NCI-H146 treated with DMSO at 0.1 percent for 48 hours (cell line): ENCODE data around the gene SEMA4D.

Source experiments
- DNase-seq: peaks from one replicate; lab custom pipeline; 2025; ENCODE audit not compliant: unreplicated experiment; lab: John Stamatoyannopoulos, UW

The SEMA4D gene

DNA sequence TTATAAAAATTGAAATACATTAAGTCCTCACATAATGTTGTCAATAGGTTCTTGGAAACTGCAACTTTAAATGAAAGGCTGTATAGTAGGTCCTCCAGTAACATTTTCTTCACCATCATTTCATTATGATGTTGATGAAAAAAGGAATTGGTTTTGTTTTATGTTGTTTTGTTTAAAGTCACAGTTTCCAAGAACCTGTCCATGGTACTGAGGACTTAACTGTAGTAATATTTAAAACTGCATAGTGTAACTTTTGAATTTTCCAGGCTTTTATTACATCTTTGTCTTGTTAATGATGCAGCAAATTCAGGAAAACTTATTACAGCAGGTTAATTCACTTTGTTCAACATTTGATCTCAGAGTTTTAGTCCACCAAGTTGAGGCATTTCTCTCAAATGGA, 168.0 kb downstream of the SEMA4D start:
- no peak for DNase-seq

DNA sequence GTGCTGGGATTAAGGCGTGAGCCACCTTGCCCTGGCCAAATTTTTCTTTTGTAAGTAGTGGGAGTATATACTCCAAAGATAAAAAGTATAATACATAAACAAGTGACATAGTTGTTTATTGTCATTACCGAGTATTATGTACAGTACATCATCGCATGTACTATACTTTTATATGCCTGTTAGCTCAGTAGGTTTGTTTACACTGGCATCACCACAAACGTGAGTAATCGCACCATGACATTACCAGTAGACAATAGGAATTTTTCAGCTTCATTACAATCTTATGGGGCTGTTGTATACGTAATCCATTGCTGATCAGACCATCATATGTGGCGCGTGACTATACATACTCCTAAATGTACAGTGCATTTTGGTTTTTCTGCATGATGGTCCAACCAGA, 169.8 kb downstream of the SEMA4D start:
- DNase-seq = no peak

DNA sequence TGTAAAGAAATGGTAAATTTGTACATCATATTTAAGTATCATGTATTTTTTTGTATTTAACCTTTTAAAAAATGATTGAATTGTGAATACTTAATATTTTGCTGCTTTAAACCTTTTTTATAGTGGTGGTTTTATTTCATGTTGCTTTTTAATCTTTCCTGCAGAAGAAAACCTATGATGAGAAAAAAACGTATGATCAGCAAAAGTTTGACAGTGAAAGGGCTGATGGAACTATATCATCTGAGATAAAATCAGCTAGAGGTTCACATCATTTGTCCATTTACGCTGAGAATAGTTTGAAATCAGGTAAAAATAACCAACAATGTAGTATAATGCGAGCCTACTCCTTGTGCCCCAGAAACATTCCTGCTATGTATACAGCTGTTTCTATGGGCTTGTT, 172.2 kb downstream of the SEMA4D start:
- DNase-seq = no peak

DNA sequence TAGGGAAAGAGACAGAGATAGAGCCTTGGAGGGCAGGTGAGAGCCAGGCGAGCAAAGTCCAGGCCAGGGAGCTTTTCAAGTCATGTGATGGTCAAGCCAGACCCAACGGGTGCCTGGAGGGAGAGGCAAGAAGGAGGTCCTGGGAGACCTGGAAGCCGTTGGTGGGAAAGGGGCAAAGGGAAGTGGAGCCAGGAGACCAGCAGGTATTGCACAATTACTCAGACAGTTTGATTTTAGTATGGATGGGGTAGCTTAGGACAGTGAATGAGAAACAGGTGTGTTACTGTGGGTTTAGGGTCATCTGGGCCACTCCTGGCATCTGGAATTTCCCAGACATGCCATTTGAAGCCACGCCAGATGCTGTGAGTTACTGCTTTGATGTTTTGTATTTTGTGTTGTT, 174.5 kb downstream of the SEMA4D start:
- DNase-seq = no peak

- DNase-seq = no peak
Measured at GRCh38 chr9:89319015-89319905, 178.7 kb downstream of the SEMA4D start.

DNA sequence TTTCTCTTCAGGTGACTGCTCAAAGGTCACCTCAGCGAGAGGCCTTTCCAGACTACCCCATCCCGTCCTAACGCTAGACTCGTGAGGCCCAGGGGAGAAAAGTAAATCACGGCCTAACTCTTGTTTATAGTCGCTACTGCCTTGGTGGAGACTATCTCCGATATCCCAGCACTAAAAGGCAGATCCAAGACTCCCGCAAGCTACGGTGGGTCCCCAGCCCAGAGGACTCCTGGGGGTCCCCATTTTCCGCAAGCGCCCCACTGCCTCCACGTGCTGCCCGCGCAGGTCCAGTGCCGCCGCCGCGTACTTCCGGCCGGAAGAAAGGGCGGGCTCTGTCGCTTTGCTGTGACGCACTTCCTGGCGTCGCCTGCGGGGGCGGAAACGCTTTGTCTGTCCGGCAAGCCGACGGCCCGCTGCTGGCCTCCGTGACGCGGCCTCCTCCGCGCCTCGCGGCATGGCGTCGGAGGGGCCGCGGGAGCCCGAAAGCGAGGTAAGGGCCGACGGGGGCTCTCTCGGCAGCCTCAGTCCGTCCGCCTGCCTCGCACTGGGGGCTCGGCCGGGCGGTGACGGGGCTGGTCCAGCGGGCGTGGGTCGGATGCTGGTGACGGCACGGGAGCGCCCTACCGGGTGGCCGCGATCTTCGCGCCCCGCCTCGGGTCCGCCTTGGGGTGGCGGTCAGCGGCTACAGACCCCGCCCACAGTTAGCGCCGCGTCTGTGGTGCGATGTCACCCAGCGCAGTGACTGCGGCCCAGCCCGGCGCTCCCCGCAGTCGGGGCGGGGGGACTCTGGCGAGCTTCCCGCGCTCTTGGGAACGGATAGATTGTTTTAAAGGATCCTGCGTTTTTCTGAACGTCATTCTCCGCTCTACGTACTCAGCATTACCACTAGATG, 179.5 kb downstream of the SEMA4D start, which contains the start of gene SECISBP2:
Gene SECISBP2, plus strand, starts transcription at position 378 of the 892 bp plus-strand sequence. Its CDS starts 77 bp downstream, at position 455.
- DNase-seq = peak; percentile 86

DNA sequence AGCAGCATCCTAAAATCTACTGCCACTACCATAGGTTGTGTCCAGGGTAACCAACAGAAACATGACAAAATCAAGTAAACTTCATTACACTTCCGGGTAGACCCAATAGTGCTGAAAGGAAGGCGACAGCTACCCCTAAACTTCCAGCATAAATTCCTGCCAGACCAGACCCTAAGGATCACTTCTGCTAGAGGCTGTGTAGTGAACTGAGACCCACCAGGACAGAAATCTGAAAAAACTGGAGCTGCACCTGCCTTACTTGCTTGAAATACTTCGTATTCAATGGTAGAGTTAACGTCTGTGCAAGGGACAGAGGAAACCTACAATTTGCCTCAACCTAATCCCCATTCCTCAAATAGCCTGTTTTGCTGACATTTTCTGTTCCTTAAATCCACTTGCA, 180.6 kb downstream of the SEMA4D start:
- DNase-seq = no peak

DNA sequence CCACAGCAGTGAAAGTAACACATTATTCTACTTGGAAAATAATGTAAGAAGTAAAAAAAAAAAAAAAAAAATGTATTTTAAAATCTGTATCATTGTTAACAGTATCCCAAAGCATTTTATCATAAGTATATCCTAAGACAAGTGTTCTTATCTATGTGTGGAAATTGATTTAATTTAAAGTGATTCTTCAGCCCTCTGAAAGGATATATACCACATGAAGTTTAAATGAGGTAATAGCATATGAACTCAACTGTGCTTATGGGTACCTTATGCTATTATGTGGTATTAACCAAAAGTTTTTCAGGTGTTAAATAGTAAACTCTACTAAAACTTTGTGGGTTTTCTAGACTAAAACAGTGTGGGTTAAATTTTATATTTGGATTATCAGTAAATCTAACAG, 182.4 kb downstream of the SEMA4D start:
- DNase-seq = no peak

- DNase-seq = no peak
Measured at GRCh38 chr9:89314955-89315354, 183.0 kb downstream of the SEMA4D start.

DNA sequence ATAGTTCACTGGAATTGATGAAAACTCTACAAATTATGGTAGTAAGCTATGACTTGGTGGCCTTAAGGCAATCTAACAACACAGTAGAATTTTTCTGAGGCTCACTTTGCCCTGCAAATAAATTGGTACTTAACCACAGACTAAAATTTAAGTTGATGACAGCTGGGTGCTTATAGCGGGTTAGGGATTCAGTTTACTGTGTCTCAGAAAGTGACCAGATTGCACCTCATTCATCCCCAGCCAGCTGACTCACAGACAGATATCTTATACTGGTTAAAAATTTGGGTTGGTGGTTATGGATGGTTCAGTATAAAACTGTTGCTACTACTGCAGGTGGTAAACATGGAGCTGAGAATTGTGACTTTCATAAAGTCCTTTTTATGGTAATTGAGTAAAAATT, 184.1 kb downstream of the SEMA4D start:
- no peak for DNase-seq

- DNase-seq = no peak
Measured at GRCh38 chr9:89312222-89312571, 185.7 kb downstream of the SEMA4D start.

DNA sequence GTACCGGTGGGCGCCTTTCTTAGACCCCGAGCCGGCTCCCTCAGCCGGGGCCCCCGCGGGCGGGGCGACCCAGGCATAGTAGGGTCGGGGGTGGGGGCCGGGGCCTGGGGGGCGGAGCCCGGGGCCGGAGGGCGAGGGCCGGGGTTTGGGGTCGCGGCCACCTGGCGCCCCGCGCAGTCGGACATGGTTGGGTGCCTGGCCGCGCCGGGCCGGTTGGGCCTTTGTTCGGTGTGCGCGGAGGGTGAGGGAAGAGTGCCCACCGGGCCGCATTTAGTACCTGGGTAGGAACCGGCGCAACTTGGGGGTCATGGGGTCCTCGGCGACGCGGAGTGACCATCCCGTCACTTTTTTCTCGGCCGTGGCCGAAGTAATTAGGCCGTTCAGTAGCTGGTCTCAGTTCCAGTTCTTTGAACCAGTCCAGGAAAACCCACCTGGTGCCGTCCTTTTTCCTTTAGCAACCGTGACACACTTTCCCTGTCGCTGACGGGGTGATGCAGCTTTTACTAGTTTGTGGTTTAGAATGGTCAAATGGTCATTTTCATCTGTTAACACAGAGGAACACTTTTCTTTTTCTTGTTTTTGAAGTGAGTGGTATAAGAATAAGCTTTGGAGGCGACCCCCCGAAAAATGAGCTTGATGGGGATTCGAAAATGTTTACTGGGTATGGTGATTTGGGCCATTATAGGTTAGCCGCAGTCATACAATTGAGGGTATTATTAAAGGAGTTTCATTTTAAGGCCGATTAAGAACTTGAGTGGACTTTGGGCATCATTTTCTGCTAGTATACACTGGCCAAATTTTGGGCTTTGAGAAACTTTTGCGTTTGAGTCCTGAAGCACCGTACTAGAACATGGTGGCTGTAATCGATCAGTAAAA, 186.3 kb downstream of the SEMA4D start:
- DNase-seq = no peak
